ENCODE data around the gene GLCCI1.

The GLCCI1 gene

DNA sequence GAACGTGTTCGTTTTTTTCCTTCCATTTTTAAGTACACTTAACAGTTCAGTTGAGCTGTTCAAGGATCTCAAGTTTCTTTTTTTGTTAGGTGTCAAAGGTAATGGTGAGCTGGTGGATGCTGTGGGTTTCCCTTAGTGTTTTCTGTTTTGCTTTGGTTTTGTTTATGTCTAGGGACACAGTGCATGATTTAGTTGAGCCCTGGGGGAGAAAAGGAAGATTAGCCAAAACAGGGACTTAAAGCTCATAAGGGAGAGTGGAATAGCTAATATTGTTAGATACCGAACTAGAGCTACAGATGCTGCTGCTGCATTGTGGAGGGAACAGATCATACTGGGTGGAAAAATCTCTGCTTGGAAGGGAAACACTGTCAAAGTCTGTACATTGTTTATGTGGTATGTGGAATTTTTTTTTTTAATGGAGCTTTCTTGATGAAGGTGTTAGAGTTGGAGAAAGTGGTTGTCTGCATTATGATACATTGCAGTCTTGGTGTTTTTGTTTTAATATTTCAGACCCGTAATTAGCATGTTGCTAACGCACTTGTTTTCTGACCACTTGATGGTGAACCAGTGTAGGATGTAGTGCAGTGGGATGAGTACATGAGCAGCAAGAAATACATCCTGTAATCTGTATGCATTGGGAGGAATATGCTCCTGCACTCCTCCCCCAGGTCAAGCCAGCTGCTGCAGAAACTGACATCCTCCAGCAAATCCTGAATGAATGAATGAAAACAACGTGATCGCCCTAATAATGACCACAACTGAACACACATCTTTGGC is 2.1 kb downstream of the GLCCI1 start:
- no peaks in the 10 kb centered on the region for H3K9me2 ChIP-seq (replicated peaks; ENCODE audit: insufficient read depth, low read length)
- H3K9ac ChIP-seq (ENCODE audit: low read length), result peak overlapping the region; percentile 54
- no peaks in the 10 kb centered on the region for H3K9me3 ChIP-seq (ENCODE audit: insufficient read depth, low read length)
- H3K4me3 ChIP-seq (ENCODE audit: insufficient read depth, low read length, poor library complexity, severe bottlenecking), result peak overlapping the region; percentile 71
- H3K27ac ChIP-seq (ENCODE audit: low read depth, low read length), result no peak overlapping the region
- H3K36me3 ChIP-seq (ENCODE audit: low read length), result no peaks in the 10 kb centered on the region
- no peak for TF ChIP-seq CTCF (IDR thresholded peaks at IDR 0.05; ENCODE audit: insufficient read depth, low read length, poor library complexity, severe bottlenecking)
- TF ChIP-seq EZH2phosphoT487 (conservative IDR thresholded peaks at IDR 0.05; ENCODE audit: low read length), result no peak
- H4K20me1 ChIP-seq (ENCODE audit: low read depth, low read length), result peaks cover 7% of the 10 kb centered on the region; the same call in 1 of the 2 replicates
- peak overlapping the region; percentile 86 for H3K4me2 ChIP-seq (ENCODE audit: low read depth, low read length, poor library complexity, severe bottlenecking)
- H3F3A ChIP-seq (ENCODE audit: insufficient read depth), result peaks cover 12% of the 10 kb centered on the region
- no peaks in the 10 kb centered on the region; the same call in 1 of the 2 replicates for H3K79me2 ChIP-seq (ENCODE audit: insufficient read depth, low read length)
- no peaks in the 10 kb centered on the region for H3K27me3 ChIP-seq (ENCODE audit: low read length)
- peak overlapping the region; percentile 76 for H2AFZ ChIP-seq (ENCODE audit: low read depth, low read length, severe bottlenecking)

- Histone ChIP-seq H3K27ac (ENCODE audit: low read depth, low read length) (no peak overlapping the region), H3K4me3 (ENCODE audit: insufficient read depth, low read length, poor library complexity, severe bottlenecking) (no peak overlapping the region), H3K9me2 (replicated peaks; ENCODE audit: insufficient read depth, low read length) (no peaks in the 10 kb centered on the region), H3K9me3 (ENCODE audit: insufficient read depth, low read length) (no peaks in the 10 kb centered on the region), H3K4me2 (ENCODE audit: low read depth, low read length, poor library complexity, severe bottlenecking) (peak overlapping the region; percentile 86), H4K20me1 (ENCODE audit: low read depth, low read length) (peaks cover 7% of the 10 kb centered on the region; the same call in 1 of the 2 replicates), H3K27me3 (ENCODE audit: low read length) (no peaks in the 10 kb centered on the region), H3K36me3 (ENCODE audit: low read length) (no peaks in the 10 kb centered on the region), H3K79me2 (ENCODE audit: insufficient read depth, low read length) (no peaks in the 10 kb centered on the region; the same call in 1 of the 2 replicates), H2AFZ (ENCODE audit: low read depth, low read length, severe bottlenecking) (no peak overlapping the region), H3K9ac (ENCODE audit: low read length) (no peak overlapping the region), H3F3A (ENCODE audit: insufficient read depth) (peaks cover 12% of the 10 kb centered on the region)
- TF ChIP-seq CTCF (IDR thresholded peaks at IDR 0.05; ENCODE audit: insufficient read depth, low read length, poor library complexity, severe bottlenecking) (no peak), EZH2phosphoT487 (conservative IDR thresholded peaks at IDR 0.05; ENCODE audit: low read length) (no peak)
These were observed 2.9 kb downstream of the GLCCI1 start for GRCh38 chr7:7971308-7972040.

DNA sequence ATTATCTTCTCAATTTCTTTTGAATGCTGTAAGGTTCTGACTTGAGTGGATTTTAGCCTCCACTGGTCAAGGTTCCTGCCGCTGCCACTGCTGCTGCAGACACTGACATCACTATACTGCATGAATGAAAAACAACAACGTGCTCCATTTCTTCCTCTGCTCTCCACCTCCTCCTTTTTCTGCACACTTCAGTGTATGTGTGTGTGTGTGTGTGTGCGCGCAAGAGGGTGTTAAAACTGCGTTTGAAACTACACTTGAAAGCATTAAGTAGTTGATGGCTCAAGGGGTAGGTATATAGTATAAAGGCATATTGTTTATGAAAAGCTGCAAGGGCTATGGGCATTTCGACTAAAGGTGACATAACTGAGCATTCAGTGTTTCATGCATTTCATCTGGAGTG is 3.5 kb downstream of the GLCCI1 start:
- H3K27me3 ChIP-seq (ENCODE audit: low read length), result no peaks in the 10 kb centered on the region
- no peak overlapping the region for H3K4me2 ChIP-seq (ENCODE audit: low read depth, low read length, poor library complexity, severe bottlenecking)
- H2AFZ ChIP-seq (ENCODE audit: low read depth, low read length, severe bottlenecking), result no peak overlapping the region
- H3K36me3 ChIP-seq (ENCODE audit: low read length), result no peaks in the 10 kb centered on the region
- no peak for TF ChIP-seq CTCF (IDR thresholded peaks at IDR 0.05; ENCODE audit: insufficient read depth, low read length, poor library complexity, severe bottlenecking)
- H3K4me3 ChIP-seq (ENCODE audit: insufficient read depth, low read length, poor library complexity, severe bottlenecking), result no peak overlapping the region
- H3K9me3 ChIP-seq (ENCODE audit: insufficient read depth, low read length), result no peaks in the 10 kb centered on the region
- no peaks in the 10 kb centered on the region; the same call in 1 of the 2 replicates for H3K79me2 ChIP-seq (ENCODE audit: insufficient read depth, low read length)
- peaks cover 12% of the 10 kb centered on the region for H3F3A ChIP-seq (ENCODE audit: insufficient read depth)
- H3K9ac ChIP-seq (ENCODE audit: low read length), result no peak overlapping the region
- H4K20me1 ChIP-seq (ENCODE audit: low read depth, low read length), result peaks cover 7% of the 10 kb centered on the region; the same call in 1 of the 2 replicates
- H3K27ac ChIP-seq (ENCODE audit: low read depth, low read length), result no peak overlapping the region
- no peaks in the 10 kb centered on the region for H3K9me2 ChIP-seq (replicated peaks; ENCODE audit: insufficient read depth, low read length)
